ENCODE results near the gene MAML3. TPM values are rescaled to one million over a fixed set of nuclear protein-coding genes. Genes with fewer than 3 reads are reported as not detected.

Gene MAML3
- total RNA-seq, 1 donor from 2014 or later: 4.0 TPM

DNA sequence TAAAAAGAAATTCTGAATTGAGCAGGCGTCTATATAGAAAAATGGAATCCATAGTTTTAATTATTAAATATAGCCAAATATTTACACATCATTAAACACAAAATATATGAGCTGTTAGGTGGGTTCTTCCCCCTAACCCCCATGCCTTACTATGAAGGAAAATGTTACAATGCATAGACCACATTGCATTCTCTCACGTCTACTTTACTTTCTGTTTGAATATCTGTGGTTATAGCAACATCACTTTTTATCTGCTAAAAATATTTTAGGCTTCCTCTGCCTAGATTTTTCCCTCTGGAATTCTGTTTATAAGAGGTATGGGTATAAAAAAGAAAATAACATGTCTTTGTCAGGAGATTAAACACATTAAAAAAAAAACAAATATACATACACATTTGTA, 73.1 kb downstream of the MAML3 start:
- no peak for DNase-seq (ENCODE audit: low read depth in 2 of 2)

DNA sequence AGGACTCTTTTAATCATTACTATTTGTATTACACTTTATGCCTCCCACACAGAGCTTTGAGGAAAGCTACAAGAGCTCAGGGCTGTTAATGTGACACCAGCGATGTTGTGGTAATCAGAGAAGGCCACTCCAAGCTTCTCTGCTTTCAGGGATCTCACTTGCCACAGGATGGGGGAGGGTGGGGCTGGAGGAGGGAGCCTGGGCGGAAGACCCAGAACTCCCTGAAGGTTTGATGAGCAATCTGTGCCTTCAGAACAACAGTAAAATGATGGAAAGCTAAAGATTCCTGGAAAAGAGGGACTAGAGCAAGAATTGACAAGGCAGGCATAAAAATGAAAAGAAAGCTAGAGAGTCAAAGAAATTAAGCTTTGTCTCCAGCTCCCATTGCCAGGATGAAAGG, 75.6 kb downstream of the MAML3 start:
- no peak for DNase-seq (ENCODE audit: low read depth in 2 of 2)

DNA sequence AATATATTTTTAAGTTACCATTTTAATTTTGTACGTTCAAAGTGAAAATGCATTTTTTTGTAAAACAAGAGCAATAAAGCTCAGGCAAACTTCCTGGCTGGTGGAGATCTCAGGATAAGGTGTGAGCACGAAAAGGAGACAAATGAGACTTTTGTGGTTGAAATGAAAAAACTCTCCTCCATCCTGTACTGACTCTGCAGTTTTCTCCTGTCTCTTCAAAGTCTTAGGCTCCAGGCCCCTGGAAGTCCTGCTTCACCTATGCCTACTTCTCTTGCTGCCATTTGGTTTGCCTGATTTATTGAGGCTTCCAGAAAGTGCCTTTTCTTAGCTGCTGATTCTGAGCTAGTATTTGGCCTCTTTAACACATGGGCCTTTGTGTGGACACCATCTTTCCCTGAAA, 77.7 kb downstream of the MAML3 start:
- no peak for DNase-seq (ENCODE audit: low read depth in 2 of 2)

DNA sequence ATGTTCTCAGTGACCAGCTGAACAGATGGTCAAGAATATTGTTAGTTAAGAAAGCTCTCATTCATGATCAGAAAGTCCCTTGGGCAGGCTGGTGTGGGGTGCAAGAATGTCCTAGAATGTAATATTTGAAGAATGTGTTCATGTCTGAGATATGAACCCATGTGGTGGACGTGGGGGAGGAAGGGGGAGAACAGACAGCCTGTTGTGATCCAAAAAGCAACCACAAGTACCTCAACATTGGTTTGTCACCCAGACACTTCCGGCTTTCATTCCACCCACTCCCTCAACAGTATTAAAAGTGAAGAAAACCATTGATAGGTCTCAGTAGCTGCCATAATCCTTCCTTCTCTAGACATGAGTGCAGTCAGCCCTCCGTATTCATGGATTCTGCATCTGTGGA, 82.2 kb downstream of the MAML3 start:
- DNase-seq (ENCODE audit: low read depth in 2 of 2): no peak

DNA sequence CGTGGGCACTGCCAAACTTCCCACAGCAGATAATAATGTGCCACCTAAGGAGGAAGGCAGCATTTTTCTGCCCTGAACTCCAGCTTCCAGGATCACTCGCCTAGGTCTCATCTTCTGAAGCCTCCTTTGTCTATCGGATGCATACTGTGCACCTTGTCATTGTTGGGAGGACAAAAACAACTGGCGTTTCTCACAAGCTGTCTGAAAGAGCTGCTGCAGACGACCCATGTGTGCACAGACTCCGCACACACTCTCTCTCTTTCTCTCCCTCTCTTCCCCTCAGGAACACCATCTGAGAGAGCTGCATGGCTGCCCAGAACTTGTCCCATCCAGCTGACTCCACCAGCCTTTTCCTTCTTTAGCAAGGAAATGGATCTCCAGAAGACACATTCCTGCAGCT, 83.0 kb downstream of the MAML3 start:
- no peak for DNase-seq (ENCODE audit: low read depth in 2 of 2)

DNA sequence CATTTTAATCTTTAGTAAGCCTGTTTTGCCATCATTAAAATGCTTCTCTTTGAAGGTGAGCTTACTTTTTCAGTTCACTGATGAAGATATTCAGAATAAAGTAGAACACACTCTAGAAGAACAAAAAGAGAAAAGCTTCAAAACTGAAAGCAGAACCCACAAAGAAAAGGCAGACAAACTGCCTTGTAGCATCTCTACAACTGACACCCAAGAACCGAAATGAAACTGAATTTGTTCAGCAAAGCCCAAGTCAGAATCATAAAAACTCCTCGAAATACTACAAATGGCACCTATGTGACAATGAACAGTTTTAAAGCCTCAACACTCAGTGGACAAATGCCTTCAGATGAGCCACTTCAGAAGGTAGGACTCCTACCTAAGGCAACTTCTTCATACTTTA, 83.6 kb downstream of the MAML3 start:
- no peak for DNase-seq (ENCODE audit: low read depth in 2 of 2)

DNA sequence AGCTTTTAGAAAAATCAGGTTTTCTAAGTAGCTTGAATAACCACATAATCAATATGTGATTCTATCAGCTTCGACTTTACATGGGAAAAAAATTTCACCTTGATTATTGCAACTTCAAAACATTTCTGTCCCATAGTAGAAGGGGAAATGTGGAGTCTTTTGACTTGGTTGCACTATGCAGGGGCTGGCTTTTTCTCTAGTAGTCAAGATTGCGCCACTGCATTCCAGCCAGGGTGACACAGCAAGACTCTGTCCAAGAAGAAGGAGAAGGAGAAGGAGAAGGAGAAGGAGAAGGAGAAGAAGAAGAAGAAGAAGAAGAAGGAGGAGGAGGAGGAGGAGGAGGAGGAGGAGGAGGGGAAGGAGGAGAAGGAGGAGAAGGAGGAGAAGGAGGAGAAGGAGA, 84.9 kb downstream of the MAML3 start:
- DNase-seq (ENCODE audit: low read depth in 2 of 2): no peak

DNA sequence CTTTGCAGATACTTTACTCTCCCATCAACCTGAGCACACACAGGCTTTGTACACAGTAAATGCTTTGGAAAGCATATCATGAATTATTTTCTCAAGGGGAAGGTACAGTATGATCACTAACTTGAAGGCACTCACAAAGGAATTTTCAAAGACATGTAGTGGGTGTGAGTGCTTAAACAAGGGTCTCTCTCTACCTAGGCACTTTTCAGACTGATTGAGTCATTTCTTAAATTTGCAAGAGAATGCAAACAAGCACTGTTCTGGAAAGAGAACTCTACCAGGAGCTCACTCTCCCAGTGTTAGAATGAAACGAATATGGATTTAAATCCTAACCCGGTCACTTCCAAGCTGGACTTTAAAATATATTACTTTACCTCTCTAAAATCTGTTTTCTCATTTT, 85.7 kb downstream of the MAML3 start:
- DNase-seq (ENCODE audit: low read depth in 2 of 2): no peak

DNA sequence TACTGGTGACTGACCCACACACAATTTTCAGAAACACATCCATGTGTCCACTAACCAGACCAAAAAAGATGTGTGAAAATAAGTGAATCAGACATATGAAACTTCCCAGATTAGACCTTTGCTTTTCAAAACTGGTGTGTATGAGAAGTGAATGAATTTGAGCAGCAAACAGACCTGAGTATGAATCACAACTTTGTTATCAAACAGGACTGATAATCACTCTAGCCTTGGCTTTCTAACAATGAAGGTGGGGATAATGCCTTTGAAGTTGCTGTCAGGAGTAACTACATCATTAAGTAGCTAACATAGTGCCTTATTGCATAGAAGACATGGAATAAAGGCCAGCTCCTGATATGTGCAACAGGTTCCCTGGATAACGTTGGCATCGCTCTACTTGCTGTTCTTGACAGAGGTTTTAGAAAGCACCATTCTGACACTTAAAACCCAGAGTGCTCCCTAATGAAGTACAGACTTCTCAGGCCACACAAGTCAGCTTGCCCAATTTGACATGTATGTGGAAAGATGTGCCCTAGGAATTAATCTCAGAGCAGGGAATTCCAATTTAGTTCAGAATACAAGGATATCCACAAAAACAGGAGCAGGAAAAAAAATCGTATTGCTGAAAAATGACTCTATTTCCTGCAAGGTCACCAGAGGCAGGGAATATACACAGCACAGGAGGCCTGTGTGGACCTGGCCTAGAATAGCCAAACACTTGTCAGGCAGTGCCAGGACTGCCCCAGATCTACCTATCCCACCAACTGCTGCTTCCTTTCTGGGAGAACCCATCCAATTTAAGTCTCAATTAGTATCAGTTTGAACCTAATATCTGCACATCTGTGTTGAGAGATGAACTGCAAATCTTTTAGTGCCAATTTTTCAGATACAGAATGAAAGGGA, 87.7 kb downstream of the MAML3 start:
- peak; percentile 38 to 55 for DNase-seq (ENCODE audit: low read depth in 2 of 2)

DNA sequence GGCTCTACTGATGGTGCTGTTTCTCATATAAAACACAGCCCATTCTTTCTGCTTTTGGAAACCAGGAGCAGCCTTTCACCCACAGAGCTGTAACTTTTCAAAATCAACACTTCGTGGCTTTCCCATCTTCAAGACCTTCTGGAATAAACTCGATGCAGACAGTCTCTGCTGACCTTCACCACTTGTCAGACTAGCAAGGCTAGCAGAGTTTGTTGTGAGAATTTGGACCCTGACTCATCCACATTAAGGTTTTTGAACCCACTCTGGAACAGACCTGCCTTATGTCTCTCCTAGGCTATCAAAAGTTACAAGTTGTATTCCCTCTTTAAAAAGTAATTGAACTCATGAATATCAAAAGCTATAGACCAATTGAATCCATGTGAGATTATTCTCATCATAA, 88.6 kb downstream of the MAML3 start:
- no peak for DNase-seq (ENCODE audit: low read depth in 2 of 2)

DNA sequence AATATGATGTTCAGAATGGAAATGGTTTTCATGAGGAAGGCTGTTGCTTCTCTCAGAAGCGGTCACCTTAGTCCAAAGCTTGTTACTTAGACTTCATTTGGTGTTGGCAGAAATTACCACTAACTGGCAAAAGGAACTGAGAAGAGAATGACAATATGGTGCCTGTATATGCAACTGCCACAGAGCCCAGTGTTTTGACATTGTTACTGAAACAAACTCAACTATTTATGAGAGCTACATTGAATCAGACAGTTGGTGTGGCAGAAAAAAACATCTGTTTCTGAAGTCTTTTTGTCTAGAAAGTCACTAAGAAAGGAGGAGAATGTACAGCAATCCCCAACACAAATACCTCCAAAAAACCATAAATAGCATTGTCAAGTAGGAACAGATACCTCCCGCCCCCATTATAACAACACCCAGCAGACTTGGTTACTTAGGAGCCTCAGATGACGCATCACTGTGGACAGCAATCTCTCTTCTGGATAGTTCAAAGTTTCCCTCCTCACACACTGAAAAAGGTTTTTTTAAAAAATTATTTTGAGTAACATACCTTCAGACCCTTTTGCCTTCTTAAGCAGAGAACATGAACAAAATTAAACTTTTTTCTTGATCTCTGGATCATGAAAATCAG, 92.2 kb downstream of the MAML3 start:
- no peak for DNase-seq (ENCODE audit: low read depth in 2 of 2)

DNA sequence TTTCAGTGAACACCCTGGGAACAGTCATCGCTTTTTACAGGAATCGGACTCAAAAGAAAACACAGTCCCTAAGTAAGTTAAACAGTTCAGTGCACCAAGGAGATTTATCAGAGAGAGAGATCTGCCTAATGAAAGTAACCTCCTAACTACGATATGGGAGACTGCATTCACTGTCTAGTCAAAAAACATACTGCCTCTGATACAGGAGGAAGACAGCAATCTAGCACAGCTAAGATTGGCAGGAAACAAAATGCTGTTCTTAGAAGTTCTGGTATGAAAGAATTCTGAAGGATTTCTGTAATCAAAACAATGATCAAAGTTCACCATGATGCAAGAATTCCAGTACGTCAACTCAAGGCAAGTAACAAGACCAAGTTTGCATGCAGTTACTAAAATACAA, 92.8 kb downstream of the MAML3 start:
- DNase-seq (ENCODE audit: low read depth in 2 of 2): peak in 1 of 2 donors; percentile 74

DNA sequence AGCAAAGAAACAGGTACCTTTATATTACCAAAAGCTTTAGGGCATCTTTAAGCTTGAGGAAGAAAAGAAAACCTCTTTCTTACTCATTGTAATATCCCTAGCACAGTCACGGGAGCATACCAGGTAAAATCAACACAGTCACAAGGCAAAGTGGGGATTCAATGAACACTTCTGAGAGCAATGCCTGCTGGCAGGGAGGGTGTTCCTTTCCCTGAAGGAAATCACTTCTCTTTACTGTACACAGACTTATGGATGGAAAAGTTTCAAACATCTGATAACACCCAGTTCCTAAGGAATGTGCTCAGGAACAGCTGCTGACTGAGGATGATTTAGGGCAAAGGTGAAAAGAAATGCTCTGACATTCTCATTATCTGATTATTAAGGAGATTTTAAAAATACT, 94.8 kb downstream of the MAML3 start:
- peak in 1 of 2 donors; percentile 57 for DNase-seq (ENCODE audit: low read depth in 2 of 2)

DNA sequence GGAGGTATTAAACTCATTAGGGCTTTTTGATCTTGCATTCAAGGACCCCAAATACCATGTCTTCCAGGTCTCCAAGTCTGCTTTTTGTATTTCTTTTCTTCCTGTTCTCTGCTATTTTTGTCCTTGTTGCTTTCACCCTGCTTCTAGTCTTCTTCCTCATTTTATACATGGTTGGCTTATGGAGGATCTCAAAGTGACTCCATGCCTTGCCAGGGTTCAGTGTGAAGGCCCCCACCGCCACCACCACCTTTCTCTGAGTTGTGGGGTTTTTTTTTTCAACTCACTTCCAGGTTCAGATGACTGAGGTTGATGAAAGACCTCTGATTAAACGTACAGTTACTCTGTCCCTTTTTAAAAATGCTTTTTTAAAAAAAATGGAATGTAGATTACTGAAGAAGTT, 96.3 kb downstream of the MAML3 start:
- DNase-seq (ENCODE audit: low read depth in 2 of 2): no peak

DNA sequence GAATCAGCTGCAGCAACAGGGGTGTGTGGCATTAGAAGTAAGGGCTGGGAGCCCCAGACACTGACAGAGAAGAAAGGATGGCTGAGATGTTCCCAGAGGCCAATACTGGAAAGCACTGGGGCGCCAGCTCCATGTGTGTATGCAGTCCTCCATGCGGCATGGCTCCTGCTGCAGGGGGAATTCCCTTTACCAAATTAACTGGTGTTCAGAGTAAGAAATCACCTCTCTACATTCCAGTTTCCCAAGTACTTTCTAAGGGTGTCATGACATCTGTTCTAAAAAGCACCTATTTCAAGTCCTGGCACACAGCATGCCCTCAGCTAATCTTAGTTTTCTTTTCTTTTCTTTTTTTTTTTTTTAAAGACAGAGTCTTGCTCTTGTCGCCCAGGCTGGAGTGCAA, 98.0 kb downstream of the MAML3 start:
- DNase-seq (ENCODE audit: low read depth in 2 of 2): no peak

DNA sequence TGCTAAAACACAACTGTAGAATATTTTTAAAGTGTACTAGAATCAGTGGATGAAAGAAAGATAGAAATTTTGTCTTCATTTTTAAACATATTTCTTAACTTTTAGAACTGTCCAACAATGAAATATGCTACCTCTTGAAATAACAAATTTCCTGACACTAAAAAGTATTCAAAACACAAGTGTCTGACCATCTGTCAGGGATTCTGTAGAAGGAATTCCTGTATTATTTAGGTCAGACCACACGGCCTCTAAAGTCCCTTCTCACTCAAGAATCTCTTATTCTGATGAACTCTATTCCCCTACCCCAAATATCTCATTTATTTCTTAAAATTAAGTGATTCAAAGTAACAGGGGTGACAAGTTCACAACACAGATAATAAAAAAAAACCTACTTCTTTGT, 99.1 kb downstream of the MAML3 start:
- DNase-seq (ENCODE audit: low read depth in 2 of 2): no peak

DNA sequence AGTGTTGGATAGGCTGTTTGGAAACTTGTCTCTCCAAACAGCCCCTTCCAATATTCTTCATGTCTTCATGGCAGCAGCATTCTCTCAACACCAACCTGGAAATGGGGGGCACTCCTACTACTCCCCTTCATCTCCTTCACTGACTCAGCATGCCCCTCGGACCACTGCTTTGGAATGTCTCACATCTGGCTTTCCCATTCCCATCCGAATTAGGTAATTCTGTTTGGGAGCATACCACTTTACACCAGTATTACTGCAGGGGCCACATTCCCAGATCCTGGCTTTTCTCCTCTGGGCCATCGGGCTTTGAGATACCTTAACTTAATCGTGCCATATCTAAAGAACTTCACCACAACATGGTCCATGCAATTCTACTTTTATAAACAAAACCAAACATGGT, 100.8 kb downstream of the MAML3 start:
- DNase-seq (ENCODE audit: low read depth in 2 of 2): no peak

DNA sequence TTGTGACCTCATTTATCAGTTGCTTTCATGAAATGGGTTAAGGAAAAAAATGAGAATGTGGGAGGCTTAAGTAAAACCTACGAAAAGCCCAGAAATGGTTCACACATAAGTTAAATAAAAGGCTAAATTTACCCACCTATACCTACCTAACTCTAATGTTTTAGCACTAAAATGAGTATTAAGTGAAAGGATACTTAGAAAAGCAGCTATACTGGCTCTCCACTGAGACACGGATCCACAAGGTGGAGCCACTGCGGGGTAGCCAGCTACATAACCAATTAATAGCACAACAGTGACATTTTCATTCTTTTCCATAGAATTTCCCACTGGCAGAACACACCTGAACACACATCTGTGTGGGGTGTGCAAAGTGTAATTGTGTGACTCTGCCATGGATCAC, 101.9 kb downstream of the MAML3 start:
- DNase-seq (ENCODE audit: low read depth in 2 of 2): peak; percentile 67 to 80

DNA sequence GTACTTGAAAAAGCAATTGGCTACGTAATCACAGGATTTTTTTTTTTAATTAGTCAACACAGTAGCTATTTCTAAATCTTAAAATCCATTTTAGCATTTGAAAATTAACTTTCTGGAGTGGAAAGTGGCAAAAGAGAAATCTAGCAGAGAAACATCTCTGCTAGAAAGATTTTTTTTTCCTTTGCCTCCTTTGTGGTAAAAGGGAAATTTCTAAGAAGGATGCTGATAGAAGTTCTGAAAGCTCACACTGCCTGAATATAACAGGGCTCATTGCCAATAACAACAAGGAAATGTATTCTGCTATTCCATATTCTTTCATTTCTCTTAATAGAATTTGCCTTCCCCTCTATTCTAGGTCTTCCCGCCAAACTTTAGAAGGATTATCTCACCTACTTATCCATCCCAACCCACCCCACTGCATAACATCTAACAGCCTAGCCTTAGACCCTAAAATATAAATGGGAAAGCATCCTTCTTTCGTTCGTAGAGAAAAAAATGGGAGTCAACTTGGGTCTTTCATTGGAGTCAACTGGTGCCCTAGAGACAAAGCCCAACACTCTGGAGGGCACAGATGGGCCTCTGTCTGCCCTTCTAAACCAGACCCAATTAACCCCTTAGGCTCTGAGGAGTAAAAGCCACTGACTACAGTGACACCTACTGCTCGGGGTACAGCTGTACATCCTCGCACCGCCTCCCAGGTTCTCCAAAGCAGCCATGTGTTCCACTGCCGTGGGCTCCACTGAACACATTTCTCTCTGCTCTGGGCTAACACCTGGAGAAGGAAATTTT, 103.9 kb downstream of the MAML3 start:
- peak; percentile 51 to 61 for DNase-seq (ENCODE audit: low read depth in 2 of 2)

DNA sequence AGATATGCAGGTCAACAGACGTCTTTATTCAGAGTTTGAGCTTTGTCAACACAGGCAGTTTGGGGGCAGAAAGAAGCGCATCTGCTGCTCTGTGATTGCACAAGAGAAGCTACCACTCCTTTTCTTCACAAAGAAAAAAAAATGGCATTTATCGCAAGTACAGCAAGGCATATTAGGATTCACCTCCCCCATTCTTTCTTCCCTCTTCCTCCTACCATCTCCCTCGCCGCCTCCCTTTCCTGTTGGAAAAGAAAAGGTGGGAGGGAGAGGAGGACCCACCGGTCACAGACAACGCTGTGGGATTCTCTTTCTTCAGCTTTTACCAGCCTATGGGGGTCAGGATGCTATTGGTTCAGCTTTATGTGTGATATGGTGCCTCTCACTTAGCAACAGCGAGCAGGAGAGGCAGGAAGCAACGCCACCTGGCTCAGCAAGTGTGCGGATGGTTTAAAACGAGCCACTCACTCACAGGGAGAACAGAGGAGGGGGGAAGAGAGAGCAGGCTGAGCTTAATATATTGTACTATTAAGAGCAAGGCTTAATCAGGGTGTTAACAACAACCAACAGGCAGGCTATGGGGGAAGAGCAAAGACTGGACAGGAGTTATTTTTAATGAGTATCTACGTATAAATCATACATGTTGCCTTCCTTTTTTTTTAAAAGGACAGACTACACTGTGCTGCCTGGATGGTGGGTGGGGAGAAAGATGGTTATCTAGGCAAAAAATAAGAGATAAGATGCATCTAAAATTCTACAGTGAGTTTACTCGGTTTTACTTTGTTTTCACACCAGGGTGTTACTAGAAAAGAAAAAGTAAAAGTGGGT, 104.7 kb downstream of the MAML3 start:
- DNase-seq (ENCODE audit: low read depth in 2 of 2): peak; percentile 84 to 85

DNA sequence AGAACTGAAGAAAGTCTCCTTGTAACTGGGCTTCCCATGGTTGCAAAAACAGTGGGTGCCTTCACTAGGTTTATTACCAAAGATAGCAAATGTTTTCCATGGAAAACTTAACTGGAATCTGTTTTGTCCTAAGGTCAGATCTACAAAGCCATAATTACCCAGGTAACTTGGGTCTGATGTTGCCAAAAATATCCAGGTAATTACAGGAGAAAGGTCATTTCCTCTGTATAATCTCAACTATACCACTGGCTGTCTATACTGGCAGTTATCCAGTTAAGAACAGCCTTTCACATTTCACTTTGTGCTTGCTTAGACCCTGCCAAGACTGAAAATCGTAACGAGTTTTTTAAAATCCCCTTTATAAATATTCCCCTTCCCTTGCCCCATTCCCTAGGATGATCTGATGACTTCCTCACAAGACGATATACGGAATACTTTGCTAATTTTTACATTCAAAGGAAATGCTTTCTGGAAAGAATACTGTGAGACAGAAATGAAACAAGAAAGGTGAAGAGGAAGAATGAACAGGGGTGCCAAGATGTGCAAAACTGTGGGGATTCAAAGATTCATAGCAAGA, 105.5 kb downstream of the MAML3 start:
- peak in 1 of 2 donors; percentile 39 for DNase-seq (ENCODE audit: low read depth in 2 of 2)

All from lung microvascular endothelial cell (primary cell).